HK-2 (cell line): ENCODE data around the gene ARHGAP1.

Experiments
- DNase-seq: peaks from one replicate; pipeline ENCODE4 v3.0.0-alpha.2; 2018; ENCODE audit not compliant: unreplicated experiment

The ARHGAP1 gene

GRCh38 chr11:46694072-46694471 is 6.3 kb downstream of the ARHGAP1 start:
- DNase-seq, result no peak

GRCh38 chr11:46693597-46694012 is 6.8 kb downstream of the ARHGAP1 start:
- peak; percentile 69 for DNase-seq

GRCh38 chr11:46692450-46692849 is 8.0 kb downstream of the ARHGAP1 start:
- DNase-seq, result peak; percentile 53

- no peak for DNase-seq
These were observed 9.7 kb downstream of the ARHGAP1 start for GRCh38 chr11:46690702-46691101.

- DNase-seq, result no peak
These were observed 13.3 kb downstream of the ARHGAP1 start for GRCh38 chr11:46686886-46687795.

- no peak for DNase-seq
These were observed 16.1 kb downstream of the ARHGAP1 start for GRCh38 chr11:46684367-46684766.

- no peak for DNase-seq
These were observed 17.4 kb downstream of the ARHGAP1 start for GRCh38 chr11:46682773-46683752.

GRCh38 chr11:46681814-46682213 is 18.6 kb downstream of the ARHGAP1 start:
- no peak for DNase-seq

GRCh38 chr11:46680815-46681214 is 19.6 kb downstream of the ARHGAP1 start:
- DNase-seq, result no peak

GRCh38 chr11:46680164-46680760 is 20.2 kb downstream of the ARHGAP1 start:
- no peak for DNase-seq

- no peak for DNase-seq
These were observed 20.9 kb downstream of the ARHGAP1 start for GRCh38 chr11:46679241-46680163.

GRCh38 chr11:46678741-46679130 is 21.7 kb downstream of the ARHGAP1 start:
- no peak for DNase-seq

GRCh38 chr11:46677991-46678740 is 22.3 kb downstream of the ARHGAP1 start:
- peak; percentile 33 for DNase-seq

GRCh38 chr11:46677169-46677568 is 23.2 kb downstream of the ARHGAP1 start:
- no peak for DNase-seq

- DNase-seq, result no peak
These were observed 23.8 kb downstream of the ARHGAP1 start for GRCh38 chr11:46676436-46677158.

GRCh38 chr11:46675949-46676348 is 24.5 kb downstream of the ARHGAP1 start:
- DNase-seq, result no peak

- DNase-seq, result no peak
These were observed 25.0 kb downstream of the ARHGAP1 start for GRCh38 chr11:46675288-46675851.

GRCh38 chr11:46674463-46675287 is 25.7 kb downstream of the ARHGAP1 start:
- no peak for DNase-seq
